ENCODE results near the gene NHLRC1.

GRCh38 chr6:18078866-18079265 lies 43.6 kb downstream of the NHLRC1 start:
- no peak for TF ChIP-seq PKNOX1 (IDR thresholded peaks at IDR 0.05)
- TF ChIP-seq FOXM1 (IDR thresholded peaks at IDR 0.05; ENCODE audit: borderline replicate concordance), result no peak
- no peak for TF ChIP-seq SUZ12 (IDR thresholded peaks at IDR 0.05)
- no peak for TF ChIP-seq HDGF (IDR thresholded peaks at IDR 0.05; ENCODE audit: borderline replicate concordance)
- TF ChIP-seq CTBP1 (IDR thresholded peaks at IDR 0.05; ENCODE audit: borderline replicate concordance), result no peak
- TF ChIP-seq ARNT (IDR thresholded peaks at IDR 0.05), result no peak
- no peak for TF ChIP-seq FOXA1 (IDR thresholded peaks at IDR 0.05)
- no peak for TF ChIP-seq L3MBTL2 (conservative IDR thresholded peaks at IDR 0.05)
- TF ChIP-seq ZNF384 (IDR thresholded peaks at IDR 0.05), result no peak
- TF ChIP-seq SP1 (IDR thresholded peaks at IDR 0.05), result no peak
- TF ChIP-seq NFRKB (IDR thresholded peaks at IDR 0.05), result no peak
- no peak for TF ChIP-seq ELF4 (IDR thresholded peaks at IDR 0.05)
- TF ChIP-seq TARDBP (IDR thresholded peaks at IDR 0.05), result no peak

All from HEK293T (cell line).